Keratinocyte (primary cell): ENCODE measurements around the gene SERPINI1. TPM values are rescaled to one million over a fixed set of nuclear protein-coding genes. Genes with fewer than 3 reads are reported as not detected.

Source experiments
- DNase-seq: peaks from one replicate; pipeline ENCODE4 v3.0.0-alpha.2; 2011; ENCODE audit warnings: low read depth, missing footprints, low spot score
- FAIRE-seq: peaks from 2 replicates; lab custom pipeline; 2011; peaks lifted over from hg19 to GRCh38; lab: Jason Lieb, UNC
- H2AFZ ChIP-seq: 2 replicates; pipeline ENCODE4 v1.6.0; 2012; ENCODE audit warnings: low read length, control low read depth, inconsistent platforms; ENCODE audit not compliant: control insufficient read depth
- H3K27ac ChIP-seq: 2 replicates; pipeline ENCODE4 v1.5.1; 2011; ENCODE audit warnings: low read length; ENCODE audit not compliant: control insufficient read depth, insufficient read depth
- H3K27me3 ChIP-seq: 3 replicates; pipeline ENCODE4 v1.6.0; 2011; ENCODE audit warnings: low read length; ENCODE audit not compliant: control insufficient read depth, insufficient read depth; ENCODE audit errors: extremely low read depth
- H3K36me3 ChIP-seq, 2 experiments: 2 replicates in 1 of 2; 3 replicates in 1 of 2; pipeline ENCODE4 v1.5.1; 2011; ENCODE audit warnings: low read length in 2 of 2, mild to moderate bottlenecking in 1 of 2; ENCODE audit not compliant: control insufficient read depth in 2 of 2, insufficient read depth in 2 of 2; ENCODE audit errors: extremely low read depth in 1 of 2
- H3K4me1 ChIP-seq: 3 replicates; pipeline ENCODE4 v1.5.1; 2011; ENCODE audit warnings: low read length; ENCODE audit not compliant: control insufficient read depth, insufficient read depth; ENCODE audit errors: extremely low read depth
- H3K4me2 ChIP-seq: 3 replicates; pipeline ENCODE4 v1.6.0; 2011; ENCODE audit warnings: low read depth, low read length; ENCODE audit not compliant: control insufficient read depth, insufficient read depth; ENCODE audit errors: extremely low read depth
- H3K4me3 ChIP-seq, 3 experiments: fragments of 200-600 bp in 1 of 3; sonication (generic) in 1 of 3; 2 replicates in 2 of 3; 3 replicates in 1 of 3; pipeline ENCODE4 v1.5.1; 2011 to 2016; ENCODE audit warnings: low read length in 3 of 3, mild to moderate bottlenecking in 3 of 3, control low read depth in 2 of 3, inconsistent platforms in 1 of 3, low read depth in 1 of 3, mixed read lengths in 1 of 3, mixed run types in 1 of 3, moderate library complexity in 1 of 3; ENCODE audit not compliant: control insufficient read depth in 2 of 3, insufficient read depth in 2 of 3; ENCODE audit errors: extremely low read depth in 1 of 3
- H3K79me2 ChIP-seq: 2 replicates; pipeline ENCODE4 v1.6.0; 2012; ENCODE audit warnings: low read length; ENCODE audit not compliant: control insufficient read depth, insufficient read depth
- H3K9ac ChIP-seq: 3 replicates; pipeline ENCODE4 v1.6.0; 2011; ENCODE audit warnings: low read length; ENCODE audit not compliant: control insufficient read depth, insufficient read depth; ENCODE audit errors: extremely low read depth
- H3K9me1 ChIP-seq: 3 replicates; pipeline ENCODE4 v1.6.0; 2011; ENCODE audit warnings: low read length; ENCODE audit not compliant: control insufficient read depth, insufficient read depth; ENCODE audit errors: extremely low read depth
- H3K9me3 ChIP-seq: 2 replicates; pipeline ENCODE4 v1.5.1; 2012; ENCODE audit warnings: low read depth, low read length; ENCODE audit not compliant: control insufficient read depth
- H4K20me1 ChIP-seq: 3 replicates; pipeline ENCODE4 v1.6.0; 2011; ENCODE audit warnings: low read length; ENCODE audit not compliant: control insufficient read depth, insufficient read depth; ENCODE audit errors: extremely low read depth
- EZH2 ChIP-seq: IDR thresholded peaks from one replicate; pipeline ENCODE4 v1.6.1; 2012; ENCODE audit warnings: inconsistent platforms, mild to moderate bottlenecking, low read length, moderate library complexity
- dilution Hi-C: fragments of 300-500 bp; cut with MboI; formaldehyde crosslinking; loops from one replicate; pipeline ENCODE4 v1.7.0; 2020; ENCODE audit warnings: low sequenced_read_pairs; ENCODE audit not compliant: extremely low pct_ligation_motif_present
- polyA plus RNA-seq, 5 experiments: library from polyadenylated mRNA; depleted of rRNA in 3 of 5; stranded (reverse) in 3 of 5; stranded (forward) in 1 of 5; unstranded in 1 of 5; fragments of >200 nt; gene quantifications; 1 replicate in 1 of 5; 2 replicates in 3 of 5; 3 replicates in 1 of 5; pipeline versions ENCODE4 v1.2.1 to v1.2.3, GENCODE V29; 2011 to 2012; ENCODE audit warnings: missing spikeins in 2 of 5, low read depth in 1 of 5, low replicate concordance in 1 of 5
- TF ChIP-seq, protein P1 (sequence below), 3 experiments: IDR thresholded peaks in 1 of 3; conservative IDR thresholded peaks in 1 of 3; optimal IDR thresholded peaks in 1 of 3; 2 replicates in 2 of 3; 3 replicates in 1 of 3; pipeline versions ENCODE3 to v1.5.1; 2011; ENCODE audit warnings: low read length in 3 of 3, mild to moderate bottlenecking in 3 of 3, moderate library complexity in 2 of 3, control low read depth in 1 of 3, inconsistent platforms in 1 of 3; ENCODE audit not compliant: insufficient read depth in 2 of 3; ENCODE audit errors: extremely low read depth in 1 of 3

Gene SERPINI1
- polyA plus RNA-seq, 1 donor (not counting 4 experiments of a cell fraction or from before 2014, with no cell fraction given): 5.5 TPM

DNA sequence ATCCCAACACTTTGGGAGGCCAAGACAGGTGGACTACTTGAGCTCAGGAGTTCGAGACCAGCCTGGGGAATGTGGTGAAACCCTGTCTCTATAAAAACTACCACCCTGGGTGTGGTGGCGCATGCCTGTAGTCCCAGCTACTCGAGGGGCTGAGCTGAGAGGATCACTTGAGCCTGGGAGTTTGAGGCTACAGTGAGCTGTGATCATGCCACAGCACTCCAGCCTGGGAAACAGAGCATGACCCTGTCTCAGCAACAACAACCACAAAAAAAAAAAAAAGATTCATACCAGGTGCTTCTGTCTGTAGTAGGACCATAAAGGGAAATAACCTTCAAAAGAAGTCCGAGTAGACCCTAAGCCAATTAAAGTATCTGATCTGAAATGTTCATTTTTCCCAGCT, 94.5 kb downstream of the SERPINI1 start:
- no peaks in the 10 kb centered on the region for H3K9me1 ChIP-seq
- no peaks in the 10 kb centered on the region for H4K20me1 ChIP-seq
- no peaks in the 10 kb centered on the region for H3K36me3 ChIP-seq
- no peak overlapping the region for H3K4me3 ChIP-seq
- H3K79me2 ChIP-seq: no peaks in the 10 kb centered on the region
- TF ChIP-seq EZH2: no peak
- TF ChIP-seq, protein P1, sequence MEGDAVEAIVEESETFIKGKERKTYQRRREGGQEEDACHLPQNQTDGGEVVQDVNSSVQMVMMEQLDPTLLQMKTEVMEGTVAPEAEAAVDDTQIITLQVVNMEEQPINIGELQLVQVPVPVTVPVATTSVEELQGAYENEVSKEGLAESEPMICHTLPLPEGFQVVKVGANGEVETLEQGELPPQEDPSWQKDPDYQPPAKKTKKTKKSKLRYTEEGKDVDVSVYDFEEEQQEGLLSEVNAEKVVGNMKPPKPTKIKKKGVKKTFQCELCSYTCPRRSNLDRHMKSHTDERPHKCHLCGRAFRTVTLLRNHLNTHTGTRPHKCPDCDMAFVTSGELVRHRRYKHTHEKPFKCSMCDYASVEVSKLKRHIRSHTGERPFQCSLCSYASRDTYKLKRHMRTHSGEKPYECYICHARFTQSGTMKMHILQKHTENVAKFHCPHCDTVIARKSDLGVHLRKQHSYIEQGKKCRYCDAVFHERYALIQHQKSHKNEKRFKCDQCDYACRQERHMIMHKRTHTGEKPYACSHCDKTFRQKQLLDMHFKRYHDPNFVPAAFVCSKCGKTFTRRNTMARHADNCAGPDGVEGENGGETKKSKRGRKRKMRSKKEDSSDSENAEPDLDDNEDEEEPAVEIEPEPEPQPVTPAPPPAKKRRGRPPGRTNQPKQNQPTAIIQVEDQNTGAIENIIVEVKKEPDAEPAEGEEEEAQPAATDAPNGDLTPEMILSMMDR (optimal IDR thresholded peaks at IDR 0.05 in 1 of 3, IDR thresholded peaks at IDR 0.05 in 1 of 3, conservative IDR thresholded peaks at IDR 0.05 in 1 of 3; ENCODE audit: extremely low read depth in 1 of 3, insufficient read depth in 2 of 3, low read length in 3 of 3): no peak
- no peak for DNase-seq
- no peaks in the 10 kb centered on the region for H3K27me3 ChIP-seq
- FAIRE-seq: no peak
- H3K27ac ChIP-seq: no peak overlapping the region
- no peak overlapping the region for H2AFZ ChIP-seq
- no peak overlapping the region for H3K4me2 ChIP-seq
- H3K9me3 ChIP-seq: no peaks in the 10 kb centered on the region
- H3K4me1 ChIP-seq: no peaks in the 10 kb centered on the region
- dilution Hi-C loops: no loop called here
- no peak overlapping the region for H3K9ac ChIP-seq

DNA sequence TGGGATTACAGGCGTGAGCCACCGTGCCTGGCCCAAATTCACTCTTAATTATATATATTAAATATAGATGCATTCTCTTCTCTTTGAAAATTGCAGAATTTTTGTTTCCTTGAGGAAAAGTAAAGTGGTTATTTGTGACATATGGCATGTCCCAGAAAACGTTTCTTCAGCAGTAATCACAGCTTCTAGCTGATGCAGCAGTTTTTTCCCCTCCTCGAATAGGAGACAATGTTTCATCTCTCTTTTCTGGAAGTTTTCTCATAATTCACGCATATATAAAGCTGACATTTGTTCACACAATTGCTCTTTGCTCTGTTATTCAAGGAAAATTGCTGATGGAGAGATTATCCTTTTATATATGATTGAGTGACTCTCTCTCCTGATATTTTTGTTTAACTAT, 99.8 kb downstream of the SERPINI1 start:
- Histone ChIP-seq H3K4me1 (no peaks in the 10 kb centered on the region), H3K27ac (no peak overlapping the region), H2AFZ (no peak overlapping the region), H3K4me2 (no peak overlapping the region), H3K27me3 (no peaks in the 10 kb centered on the region), H3K36me3 (no peaks in the 10 kb centered on the region), H3K9ac (no peak overlapping the region), H3K9me3 (no peaks in the 10 kb centered on the region), H4K20me1 (no peaks in the 10 kb centered on the region), H3K79me2 (no peaks in the 10 kb centered on the region), H3K9me1 (no peaks in the 10 kb centered on the region), H3K4me3 (no peak overlapping the region)
- FAIRE-seq: no peak
- dilution Hi-C loops: no loop called here
- no peak for TF ChIP-seq EZH2
- TF ChIP-seq, protein P1 (optimal IDR thresholded peaks at IDR 0.05 in 1 of 3, IDR thresholded peaks at IDR 0.05 in 1 of 3, conservative IDR thresholded peaks at IDR 0.05 in 1 of 3; ENCODE audit: extremely low read depth in 1 of 3, insufficient read depth in 2 of 3, low read length in 3 of 3): no peak
- DNase-seq: no peak
